TTC549 (cell line): Measurements from ENCODE around the gene OR10G2.
"Not testable (repeated sequence)": the region's sequence is repeated elsewhere in the genome, so short reads cannot be mapped to it uniquely, and the experiment has no call there.

Experiments used
- FAIRE-seq: peaks from 2 replicates; lab custom pipeline; 2012; peaks lifted over from hg19 to GRCh38; lab: Jason Lieb, UNC

The OR10G2 gene

GRCh38 chr14:21634840-21635239 is at the start of gene OR10G2:
OR10G2 (minus strand) TSS chr14:21634940; CDS start chr14:21634842, 98 bp downstream.
- FAIRE-seq = no peak

GRCh38 chr14:21680072-21680471 is 45.3 kb upstream of the OR10G2 start:
- no peak for FAIRE-seq

GRCh38 chr14:21675566-21675965 is 40.8 kb upstream of the OR10G2 start:
- no peak for FAIRE-seq

- no peak for FAIRE-seq
These were observed 39.0 kb upstream of the OR10G2 start, which contains the start of gene OR4E1 for GRCh38 chr14:21673718-21674117. OR4E1 (minus strand) TSS chr14:21673818; CDS start chr14:21670935, 2,883 bp downstream.

GRCh38 chr14:21672116-21672515 is 37.4 kb upstream of the OR10G2 start:
- FAIRE-seq = no peak

GRCh38 chr14:21671371-21671770 is 36.6 kb upstream of the OR10G2 start:
- no peak for FAIRE-seq

- FAIRE-seq = no peak
These were observed 34.5 kb upstream of the OR10G2 start for GRCh38 chr14:21669284-21669683.

- FAIRE-seq = no peak
These were observed 33.6 kb upstream of the OR10G2 start for GRCh38 chr14:21668377-21668776.

- FAIRE-seq = no peak
These were observed 22.2 kb upstream of the OR10G2 start for GRCh38 chr14:21656980-21657379.

GRCh38 chr14:21654215-21654614 is 19.5 kb upstream of the OR10G2 start:
- no peak for FAIRE-seq

- FAIRE-seq = no peak
These were observed 18.7 kb upstream of the OR10G2 start, which contains the start of gene OR4E2 for GRCh38 chr14:21653331-21653885. OR4E2 (plus strand) TSS chr14:21653835; CDS start chr14:21665083, 11,248 bp downstream.

- FAIRE-seq = no peak
These were observed 17.6 kb upstream of the OR10G2 start for GRCh38 chr14:21652209-21652808.

GRCh38 chr14:21647380-21647779 is 12.6 kb upstream of the OR10G2 start:
- no peak for FAIRE-seq

- no peak for FAIRE-seq
These were observed 8.7 kb upstream of the OR10G2 start for GRCh38 chr14:21643407-21643806.

- FAIRE-seq = no peak
These were observed 7.9 kb upstream of the OR10G2 start for GRCh38 chr14:21642683-21643082.

GRCh38 chr14:21631084-21631483 is 3.7 kb downstream of the OR10G2 start:
- FAIRE-seq = no peak

- FAIRE-seq = not testable (repeated sequence)
These were observed 4.2 kb downstream of the OR10G2 start for GRCh38 chr14:21630503-21630902.

- no peak for FAIRE-seq
These were observed 8.1 kb downstream of the OR10G2 start for GRCh38 chr14:21626491-21627230.

GRCh38 chr14:21617614-21618013 is 17.1 kb downstream of the OR10G2 start:
- FAIRE-seq = no peak

GRCh38 chr14:21614240-21614639 is 20.5 kb downstream of the OR10G2 start:
- FAIRE-seq = no peak

- no peak for FAIRE-seq
These were observed 22.4 kb downstream of the OR10G2 start for GRCh38 chr14:21612324-21612723.

GRCh38 chr14:21602181-21602580 is 32.6 kb downstream of the OR10G2 start:
- not testable (repeated sequence) for FAIRE-seq

GRCh38 chr14:21589317-21589716 is 45.4 kb downstream of the OR10G2 start:
- no peak for FAIRE-seq
